G401.6 (cell line): ENCODE results near the gene RABAC1.
"Not testable (repeated sequence)": the region's sequence is repeated elsewhere in the genome, so short reads cannot be mapped to it uniquely, and the experiment has no call there.

Experiments used
- FAIRE-seq: peaks from 2 replicates; lab custom pipeline; 2012; peaks lifted over from hg19 to GRCh38; lab: Jason Lieb, UNC

The RABAC1 gene

DNA sequence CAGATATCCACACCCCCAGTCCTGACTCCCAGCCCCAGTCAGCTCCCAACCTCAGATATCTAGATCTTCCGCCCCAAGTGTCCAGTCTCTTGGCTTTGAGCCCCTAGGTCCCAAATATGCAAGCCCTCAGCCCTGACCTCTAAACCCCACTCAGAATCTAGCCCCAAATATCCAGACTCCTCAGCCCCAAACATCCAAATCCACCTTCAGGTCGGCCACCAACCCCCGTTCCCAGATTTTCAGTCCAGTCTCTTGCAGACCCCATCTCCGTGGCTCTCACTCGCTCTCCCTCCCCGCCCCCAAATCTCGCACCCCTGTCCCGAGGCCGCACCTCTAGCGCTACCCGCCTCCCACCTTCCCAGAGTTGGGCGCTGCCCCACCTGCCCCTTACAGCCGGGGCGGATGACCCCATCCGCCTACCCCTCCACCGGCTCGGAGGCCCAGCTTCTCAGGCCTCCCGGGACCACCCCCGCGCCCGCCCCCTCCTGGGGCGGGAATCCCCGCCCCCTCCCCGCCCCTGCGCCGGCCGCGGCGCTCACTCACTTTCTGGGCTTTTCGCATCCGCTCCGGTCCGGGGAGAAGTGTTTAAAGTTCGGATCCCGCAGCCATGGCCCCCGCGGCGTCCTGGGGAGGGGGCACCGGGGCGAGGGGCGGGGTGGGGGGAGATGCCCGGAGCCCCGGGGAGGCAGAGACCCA, 31.5 kb downstream of the RABAC1 start:
- FAIRE-seq = no peak

DNA sequence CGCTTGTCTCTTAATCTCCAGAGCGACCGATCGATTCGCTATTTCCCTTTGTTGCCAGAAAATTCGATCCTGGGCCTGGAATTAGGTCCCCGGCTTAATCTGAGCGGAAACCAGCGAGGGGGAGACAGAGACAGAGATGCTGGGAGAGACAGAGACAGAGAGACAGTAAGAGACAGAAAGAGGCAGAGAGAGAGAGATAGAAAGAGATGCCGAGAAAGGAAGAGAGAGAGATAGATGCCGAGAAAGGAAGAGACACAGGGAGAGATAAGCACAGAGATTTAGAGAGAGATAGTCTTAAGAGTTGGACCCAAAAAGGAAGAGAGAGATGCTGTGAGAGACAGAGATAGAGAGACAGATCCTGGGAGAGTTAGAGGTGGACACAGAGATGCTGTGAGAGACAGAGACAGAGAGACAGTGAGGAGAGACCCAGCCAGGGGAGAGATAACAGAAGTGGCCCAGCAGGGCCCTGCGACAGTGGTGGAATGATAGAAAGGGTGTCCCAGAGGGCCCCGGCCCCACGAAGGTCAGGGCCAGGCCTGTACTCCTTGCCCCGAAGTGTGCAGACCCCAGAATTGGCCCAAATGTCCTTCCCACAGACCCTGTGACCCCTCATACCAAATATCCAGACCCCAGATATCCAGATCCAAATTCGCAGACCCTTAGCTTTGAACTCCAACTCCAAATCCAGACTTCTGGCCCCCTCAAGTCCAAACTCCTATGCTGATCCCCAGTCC, 32.2 kb downstream of the RABAC1 start:
- no peak for FAIRE-seq

DNA sequence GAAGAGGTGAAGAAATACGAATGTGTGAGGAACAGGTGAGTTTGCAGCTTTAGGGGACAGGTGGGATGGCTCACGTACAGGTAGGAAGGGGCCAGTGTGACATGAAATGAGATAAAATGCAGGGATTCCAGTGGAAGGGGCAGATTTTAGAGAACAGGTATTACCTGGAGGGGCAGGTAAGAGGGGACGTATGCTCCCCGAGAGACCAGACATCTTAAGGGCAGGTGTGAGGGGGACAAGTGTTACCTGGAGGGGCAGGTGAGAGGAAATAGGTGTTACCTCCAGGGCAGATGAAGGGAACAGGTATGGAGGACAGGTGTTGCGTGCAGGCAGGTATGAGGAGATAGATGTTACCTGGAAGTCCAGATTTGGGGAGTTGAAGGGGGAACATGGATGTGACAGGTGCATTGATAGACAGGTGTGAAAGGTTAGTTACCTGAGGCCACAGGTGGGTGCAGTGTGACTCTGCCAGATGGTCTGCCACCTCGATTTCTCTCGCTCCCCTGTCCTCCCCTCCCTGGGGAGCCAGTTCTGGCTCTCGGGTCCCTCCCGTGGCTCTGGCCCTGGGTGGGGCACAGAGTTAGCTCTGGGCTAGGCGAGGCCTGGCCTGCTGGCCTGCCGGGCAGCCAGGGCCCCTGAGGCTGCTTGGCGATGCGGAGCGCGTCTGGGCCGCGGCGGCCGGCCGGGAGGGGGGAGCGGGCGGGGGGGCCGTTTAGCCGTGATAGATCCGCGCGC, 32.9 kb downstream of the RABAC1 start:
- no peak for FAIRE-seq

DNA sequence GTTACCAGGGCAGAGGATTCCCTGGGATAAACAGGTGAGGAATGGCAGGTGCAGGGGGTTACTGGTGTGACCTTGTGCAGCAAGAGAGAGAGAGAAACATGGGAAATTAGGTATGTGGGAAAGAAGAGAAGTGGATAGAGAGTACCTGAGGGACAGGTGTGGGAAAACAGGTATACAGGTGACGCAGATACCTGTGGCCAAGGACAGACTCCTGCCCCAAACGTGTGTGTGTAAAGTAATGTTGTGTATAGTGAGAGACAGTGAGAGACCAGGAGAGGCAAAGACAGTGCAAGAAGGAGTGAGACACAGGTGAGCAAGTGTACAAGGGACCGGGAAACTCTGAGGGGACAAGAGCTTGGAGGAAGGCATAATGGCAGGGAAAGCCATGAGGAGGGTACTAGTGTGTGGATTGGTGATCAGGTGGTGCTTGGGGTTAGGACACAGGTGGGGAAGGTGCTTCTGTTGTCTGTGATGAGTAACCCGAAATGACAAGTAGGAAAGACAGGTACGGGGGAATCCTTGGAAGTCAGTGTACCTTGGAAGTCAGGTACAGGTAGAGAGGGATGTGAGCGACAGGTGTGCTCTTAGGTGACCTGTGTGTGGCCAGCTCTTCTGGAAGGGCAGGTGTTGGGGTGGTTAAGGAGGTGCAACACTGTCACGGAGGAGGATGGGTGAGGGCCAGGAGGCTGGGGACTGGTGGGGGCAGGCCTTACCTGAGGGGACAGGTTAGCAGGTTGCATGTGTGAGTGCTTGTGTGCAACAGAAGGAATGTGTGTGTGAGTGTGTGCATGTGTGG, 33.7 kb downstream of the RABAC1 start:
- no peak for FAIRE-seq

DNA sequence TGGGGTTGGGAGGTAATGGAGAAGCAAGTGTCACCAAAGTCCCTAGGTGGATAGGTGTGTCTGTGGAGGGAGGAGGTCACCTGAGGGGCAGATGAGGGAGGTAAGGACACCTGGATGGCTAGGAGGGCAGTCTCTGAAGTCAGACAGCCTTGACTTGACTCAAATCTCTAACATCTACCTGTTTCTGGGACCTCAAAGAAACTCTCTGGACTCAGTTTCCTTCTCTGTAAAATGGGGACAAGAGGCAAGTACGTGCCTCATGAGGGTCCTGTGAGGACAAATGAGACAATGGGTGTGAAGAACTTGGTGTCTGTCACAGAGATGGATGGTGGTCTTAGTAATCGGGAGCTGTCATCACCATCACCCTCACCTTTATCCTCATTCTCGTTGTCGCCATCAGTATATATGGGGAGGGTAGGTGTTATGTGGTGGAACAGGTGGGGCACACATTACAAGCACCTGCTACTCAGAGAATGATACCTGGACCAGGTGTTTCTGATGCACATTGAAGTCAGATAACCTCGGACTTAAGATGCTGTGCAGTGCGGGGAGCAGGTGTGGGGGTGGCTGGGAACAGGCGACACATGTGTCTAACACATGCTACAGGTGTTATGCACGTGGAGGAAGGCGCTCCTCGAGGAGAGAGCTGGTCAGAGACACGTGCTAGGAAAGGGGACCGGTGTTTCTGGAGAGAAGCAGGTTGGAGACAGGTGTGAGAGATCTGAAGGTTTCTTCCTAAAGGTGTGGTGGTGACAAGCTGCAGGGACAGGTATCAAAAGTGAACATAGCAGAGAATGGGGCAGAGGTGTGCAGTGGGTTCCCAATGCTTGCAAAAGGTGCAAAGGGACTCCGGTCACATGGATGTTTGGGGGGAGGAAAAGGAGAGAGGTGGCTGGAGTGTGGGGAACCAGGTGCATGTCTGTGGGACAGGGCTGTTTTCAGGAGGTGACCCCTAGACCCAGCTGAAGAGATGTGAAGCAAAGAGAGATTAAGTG, 34.7 kb downstream of the RABAC1 start:
- no peak for FAIRE-seq

DNA sequence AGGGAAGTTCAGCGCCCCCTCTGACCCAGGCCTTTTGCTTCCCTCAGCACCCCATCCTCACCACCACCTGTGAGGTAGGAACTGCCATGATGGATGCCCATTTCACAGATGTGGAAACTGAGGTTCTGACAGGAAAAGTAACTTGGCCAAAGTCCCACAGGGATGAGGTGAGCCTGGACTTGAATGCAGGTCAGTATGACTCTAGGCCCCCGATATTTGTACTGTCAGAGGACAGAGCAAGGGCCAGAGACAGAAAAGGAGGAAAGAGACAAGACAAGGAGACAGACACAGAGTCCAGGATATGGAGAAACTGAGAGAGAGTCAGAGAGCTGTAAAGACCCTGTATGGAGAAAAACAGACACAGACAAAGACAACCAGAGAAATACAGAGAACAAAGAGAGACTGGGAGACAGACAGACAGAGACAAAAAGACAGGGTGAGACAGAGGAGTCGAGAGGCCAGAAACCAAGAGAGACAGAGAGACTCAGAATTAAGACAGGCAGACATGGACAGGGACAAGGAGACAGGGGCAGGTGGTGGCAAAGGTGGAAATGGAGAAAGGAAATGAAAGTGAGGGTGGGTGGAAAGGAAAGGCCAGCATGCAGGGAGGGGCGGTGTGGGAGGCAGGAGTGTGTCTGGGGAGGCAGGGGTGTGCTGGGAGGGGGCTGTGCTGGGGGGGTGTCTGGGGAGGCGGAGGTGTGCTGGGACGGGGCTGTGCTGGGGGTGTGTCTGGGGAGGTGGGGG, 35.9 kb downstream of the RABAC1 start:
- FAIRE-seq = no peak

DNA sequence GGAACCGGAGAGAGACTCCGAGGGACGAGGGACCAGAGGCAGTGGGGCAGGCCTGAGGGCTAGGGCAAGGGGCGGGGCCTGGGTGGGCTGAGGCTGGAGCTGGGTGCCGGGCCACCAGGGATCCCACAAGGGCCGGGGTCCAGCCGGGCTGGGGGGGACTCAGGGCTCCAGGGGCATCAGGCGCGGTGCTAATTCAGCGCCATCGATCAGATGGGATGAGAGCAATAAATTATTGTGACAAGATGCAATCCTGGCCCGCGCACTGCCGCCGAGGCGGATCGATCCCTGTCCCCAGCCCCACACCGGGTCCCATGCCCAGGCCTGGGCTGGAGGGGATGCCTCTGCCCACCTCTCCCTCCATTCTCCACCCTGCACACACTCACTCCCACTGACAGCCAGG, 36.5 kb downstream of the RABAC1 start:
- no peak for FAIRE-seq

DNA sequence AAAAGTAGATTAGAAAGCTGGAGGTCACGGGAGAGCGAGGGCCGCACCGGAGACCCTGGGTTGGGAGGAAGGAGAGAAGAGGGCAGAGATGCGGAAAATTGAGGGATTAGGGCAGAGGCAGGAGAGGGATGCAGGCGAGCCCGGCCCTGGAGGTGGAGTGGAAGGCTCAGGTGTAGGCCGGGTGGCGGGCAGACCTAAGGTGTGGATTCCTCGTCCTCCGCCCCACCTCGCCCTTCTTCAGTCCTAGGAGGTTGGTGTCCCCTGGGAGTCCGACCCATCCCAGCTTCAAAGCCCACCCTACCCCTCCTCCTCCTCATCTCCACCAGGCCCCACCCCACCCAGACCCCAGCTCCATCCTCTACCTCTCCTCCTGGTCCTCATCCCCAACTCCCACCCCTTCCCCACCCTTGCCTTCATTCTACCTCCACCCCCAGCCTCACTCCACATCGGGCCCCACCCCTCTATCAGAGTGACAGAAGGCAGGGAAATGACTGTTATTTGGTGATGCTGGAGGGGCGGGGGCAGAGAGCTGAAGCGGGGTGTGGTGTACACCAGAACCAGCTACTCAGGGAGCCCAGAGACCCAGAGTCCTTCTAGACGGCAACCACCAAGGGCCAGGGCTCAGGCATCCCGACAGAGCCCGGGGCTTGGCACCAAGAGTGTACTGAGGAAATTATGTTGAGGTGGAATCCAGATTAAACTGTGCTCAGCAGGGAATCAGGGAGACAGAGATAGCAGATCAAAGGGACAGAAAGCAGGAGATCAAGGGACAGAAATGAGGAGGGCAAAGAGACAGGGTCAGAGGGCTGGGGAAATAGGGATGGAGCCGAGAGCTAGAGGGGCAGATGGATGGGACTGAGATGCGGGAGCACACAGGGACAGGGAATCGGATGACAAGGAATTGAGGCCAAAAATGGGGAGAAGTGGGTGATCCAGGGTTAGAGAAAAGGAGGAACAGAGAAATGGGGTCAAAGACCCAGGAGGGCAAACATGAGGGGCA, 37.2 kb downstream of the RABAC1 start:
- no peak for FAIRE-seq

DNA sequence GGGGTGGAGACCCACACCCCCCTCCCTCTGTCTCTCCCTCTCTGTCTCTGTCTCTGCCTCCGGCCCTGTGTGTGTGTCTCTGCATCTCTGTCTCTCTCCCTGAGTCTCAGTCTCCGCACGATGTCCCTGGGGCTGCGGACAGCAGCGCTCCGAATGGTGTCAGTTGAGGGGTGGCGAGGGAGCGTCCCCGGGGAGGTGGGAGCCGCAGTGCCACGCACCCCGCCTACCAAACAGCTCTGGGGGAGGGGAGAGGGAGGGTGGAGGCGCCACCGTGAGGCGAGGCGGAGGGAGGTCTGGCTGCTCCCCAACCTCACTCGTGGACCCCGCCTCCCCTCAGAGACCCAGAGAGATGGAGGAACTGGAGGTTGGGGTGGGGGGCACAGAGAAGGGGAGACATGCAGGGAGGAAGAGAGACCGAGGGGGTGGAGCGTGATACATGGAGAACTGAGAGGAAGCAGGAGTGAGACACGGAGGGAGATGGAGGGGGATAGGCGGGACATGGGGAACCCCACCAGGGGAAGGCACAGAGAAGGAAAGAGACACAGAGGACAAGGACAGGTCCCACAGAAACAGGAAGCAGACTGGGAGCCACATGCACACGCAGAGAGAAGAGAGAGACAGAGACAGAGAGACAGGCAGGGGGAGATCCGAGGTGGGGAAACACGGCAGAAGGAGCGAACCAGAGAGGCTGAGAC, 38.1 kb downstream of the RABAC1 start:
- no peak for FAIRE-seq

DNA sequence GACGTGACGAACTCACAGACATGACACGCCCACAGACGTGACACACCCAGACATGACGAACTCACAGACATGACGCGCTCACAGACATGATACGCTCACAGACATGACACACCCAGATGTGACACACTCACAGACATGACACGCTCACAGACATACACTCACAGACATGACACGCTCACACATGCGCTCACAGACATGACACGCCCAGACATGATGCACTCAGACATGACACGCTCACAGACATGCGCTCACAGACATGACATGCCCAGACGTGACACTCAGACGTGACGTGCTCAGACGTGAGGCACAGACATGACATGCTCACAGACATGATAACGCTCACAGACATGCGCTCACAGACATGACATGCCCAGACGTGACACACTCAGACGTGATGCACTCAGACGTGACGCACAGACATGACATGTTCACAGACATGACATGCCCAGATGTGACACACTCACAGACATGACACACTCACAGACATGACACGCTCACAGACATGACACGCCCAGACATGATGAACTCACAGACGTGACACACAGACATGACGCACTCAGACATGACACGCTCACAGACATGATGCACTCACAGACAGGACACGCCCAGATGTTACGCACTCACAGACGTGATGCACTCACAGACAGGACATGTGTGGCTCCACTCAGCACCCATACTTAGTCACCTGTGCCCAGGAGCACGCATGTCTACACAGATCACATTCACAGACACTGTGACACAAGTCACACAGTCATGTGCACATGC, 39.0 kb downstream of the RABAC1 start:
- FAIRE-seq = no peak

DNA sequence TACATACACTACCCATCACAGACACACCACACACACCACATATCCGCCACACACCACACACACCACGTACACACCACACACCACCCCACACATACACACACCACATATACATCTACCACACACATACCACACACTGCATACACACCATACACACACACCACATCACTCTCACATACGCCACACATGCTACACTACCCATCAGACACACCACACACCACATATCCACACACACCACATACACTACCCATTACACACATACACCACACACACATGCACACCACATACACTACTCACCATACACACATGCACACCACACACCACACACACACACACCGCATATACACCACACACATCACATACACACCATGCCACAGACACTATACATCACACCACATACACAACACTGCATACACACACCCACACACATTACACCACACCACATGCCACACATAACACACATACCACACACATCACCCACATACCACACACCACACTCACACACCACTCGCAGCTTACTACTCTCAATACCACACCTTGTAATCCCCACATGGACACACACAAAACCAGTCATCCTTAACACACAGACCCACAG, 40.4 kb downstream of the RABAC1 start:
- no peak for FAIRE-seq

DNA sequence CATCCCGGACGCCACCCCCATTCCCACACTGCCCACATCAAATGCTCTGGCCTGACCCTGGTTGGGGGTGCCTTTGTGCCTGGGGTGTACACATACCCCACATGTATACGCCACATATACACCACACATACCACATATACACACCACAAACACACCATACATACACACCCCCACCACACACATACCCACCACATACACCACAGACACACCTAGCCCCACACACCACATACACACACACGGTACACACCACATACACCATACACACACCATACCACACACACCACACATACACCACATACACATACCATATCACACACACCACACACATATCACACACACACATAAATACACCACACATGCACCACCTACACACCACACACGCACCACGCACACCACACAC, 41.0 kb downstream of the RABAC1 start:
- FAIRE-seq = no peak

DNA sequence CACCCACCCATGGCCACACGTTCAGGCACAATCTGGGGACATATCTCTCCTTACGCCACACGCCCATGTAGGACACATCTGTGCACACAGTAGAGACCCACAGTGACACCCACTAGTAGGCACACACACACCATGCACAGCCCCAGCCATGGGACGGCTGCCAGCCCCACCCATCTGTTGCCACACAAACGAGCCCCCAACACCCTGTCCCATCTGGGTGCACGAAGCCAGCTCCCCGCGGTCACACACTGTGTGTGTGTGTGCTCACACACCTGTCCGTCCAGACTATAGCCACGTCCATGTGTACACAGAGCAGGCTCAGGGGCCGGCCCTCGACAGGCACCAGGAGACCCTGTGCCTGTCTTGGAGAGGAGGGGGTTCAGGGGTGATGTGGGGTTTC, 41.4 kb downstream of the RABAC1 start:
- no peak for FAIRE-seq

DNA sequence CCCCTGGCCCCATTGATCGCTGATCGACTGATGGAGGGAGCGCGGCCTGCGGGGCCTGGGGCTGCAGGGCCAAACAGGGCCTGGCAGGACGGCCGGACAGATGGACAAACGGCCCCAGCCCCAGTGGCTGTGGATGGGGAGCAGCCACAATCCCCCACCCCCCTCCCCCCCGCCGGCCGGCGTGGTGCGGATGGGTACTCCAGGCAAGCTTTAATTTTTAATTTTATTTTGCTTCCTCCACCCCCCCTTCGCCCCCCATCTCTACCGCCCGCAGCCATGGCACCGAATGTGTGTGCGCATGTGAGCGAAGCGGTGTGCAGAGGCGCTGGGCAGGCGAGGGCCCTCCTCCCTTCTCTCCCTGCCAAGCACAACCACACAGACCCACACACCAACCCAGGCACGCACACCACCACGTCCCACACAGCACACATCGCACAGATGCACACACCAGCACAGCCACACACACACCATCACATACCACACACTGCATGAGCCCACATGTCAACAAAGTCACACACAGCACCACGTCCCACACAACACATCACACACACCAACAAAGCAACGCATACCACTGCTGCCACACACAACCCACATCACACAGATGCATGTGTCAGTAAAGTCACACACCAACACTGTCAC, 43.2 kb downstream of the RABAC1 start:
- no peak for FAIRE-seq

DNA sequence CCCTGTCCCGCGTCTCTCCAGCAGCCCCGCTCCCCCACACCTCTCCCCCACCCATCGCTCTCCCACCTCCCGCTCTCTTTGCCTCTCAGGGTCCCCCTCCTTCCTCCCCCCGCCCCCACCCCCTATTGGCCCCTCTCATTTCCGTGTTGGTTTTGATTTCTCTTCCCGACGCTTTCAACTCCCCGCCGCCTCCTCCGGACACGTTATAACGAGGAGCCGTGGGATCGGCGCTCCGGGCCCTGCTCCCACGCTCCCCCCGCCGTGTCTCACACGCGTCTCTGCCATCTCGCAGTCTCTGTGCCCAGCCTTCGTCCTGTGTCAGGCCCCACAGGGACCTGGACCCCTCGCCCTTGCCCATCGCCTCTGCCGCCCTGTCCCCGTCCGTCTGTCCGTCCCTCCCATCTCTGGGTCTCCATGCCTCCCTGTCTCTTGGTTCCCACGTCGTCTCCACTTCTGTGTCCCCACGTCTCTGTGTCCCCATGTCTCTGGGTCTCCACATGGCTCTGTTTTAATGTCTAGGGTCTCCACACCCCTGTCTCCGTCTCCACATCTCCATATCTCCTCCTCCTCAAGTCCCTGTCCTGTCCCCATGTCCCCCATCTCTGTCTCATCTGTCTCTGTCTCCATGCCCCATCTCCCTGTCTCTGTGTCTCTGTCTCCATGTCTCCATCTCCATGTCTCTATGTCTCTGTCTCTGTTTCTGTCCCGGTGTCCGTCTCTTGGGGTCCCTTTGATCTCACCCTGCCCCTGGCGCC, 43.9 kb downstream of the RABAC1 start:
- FAIRE-seq = no peak

DNA sequence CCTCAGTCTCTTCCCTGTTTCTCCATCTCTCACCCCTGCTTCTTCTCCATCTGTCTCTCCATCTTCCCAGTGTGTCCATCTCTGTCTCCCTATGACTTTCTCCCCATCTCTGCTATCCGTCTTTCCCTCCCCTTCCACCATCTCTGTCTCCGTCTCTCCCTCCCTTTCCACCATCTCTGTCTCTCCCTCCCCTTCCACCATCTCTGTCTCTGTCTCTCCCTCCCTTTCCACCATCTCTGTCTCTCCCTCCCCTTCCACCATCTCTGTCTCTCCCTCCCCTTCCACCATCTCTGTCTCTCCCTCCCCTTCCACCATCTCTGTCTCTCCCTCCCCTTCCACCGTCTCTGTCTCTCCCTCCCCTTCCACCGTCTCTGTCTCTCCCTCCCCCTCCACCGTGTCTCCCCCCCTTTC, 44.7 kb downstream of the RABAC1 start:
- FAIRE-seq = not testable (repeated sequence)
